NOMO-1 treated with DMSO at 0.1 percent for 48 hours (cell line): ENCODE data around the gene PLIN1.
A peak's percentile ranks its signal among the peaks of the same experiment; 100 is the strongest.

ENCODE experiments used
- DNase-seq: peaks from one replicate; lab custom pipeline; 2025; ENCODE audit not compliant: unreplicated experiment; lab: John Stamatoyannopoulos, UW

Gene PLIN1

GRCh38 chr15:89654301-89654761 is 24.8 kb downstream of the PLIN1 start:
- DNase-seq: no peak

DNA sequence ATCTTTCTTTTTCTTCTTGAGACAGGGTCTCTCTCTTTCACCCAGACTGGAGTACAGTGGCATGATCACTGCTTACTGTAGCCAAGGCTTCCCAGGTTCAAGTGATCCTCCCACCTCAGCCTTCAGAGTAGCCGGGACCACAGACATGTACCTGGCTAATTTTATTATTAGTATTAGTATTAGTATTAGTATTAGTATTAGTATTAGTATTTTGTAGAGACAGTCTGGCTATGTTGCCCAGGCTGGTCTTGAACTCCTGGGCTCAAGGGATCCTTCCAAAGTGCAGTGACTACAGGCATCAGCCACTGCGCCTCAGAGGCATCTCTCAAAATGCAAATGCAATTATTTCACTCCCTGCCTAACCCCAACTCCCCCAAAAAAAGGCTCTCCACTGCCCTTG is 25.6 kb downstream of the PLIN1 start:
- no peak for DNase-seq

DNA sequence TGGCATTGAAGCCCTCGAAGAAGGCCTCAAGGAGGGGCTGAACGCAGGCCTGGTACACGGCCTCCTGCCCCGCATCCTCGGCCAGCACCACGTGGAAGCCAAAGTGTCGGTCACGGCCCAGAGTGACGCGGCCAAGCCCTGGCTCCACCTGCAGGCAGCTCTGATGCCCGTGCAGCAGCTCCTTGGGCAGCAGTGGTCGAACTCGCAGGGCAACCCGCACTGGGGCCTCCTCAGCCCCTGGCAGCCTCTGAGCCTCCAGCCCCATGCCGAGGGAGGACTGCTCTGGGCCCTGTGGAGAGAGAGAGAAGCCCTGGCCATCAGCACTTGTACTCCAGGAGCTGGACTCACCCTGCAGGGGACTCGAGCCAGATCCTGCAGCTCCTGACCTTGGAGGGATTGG is 26.5 kb downstream of the PLIN1 start:
- DNase-seq: no peak

DNA sequence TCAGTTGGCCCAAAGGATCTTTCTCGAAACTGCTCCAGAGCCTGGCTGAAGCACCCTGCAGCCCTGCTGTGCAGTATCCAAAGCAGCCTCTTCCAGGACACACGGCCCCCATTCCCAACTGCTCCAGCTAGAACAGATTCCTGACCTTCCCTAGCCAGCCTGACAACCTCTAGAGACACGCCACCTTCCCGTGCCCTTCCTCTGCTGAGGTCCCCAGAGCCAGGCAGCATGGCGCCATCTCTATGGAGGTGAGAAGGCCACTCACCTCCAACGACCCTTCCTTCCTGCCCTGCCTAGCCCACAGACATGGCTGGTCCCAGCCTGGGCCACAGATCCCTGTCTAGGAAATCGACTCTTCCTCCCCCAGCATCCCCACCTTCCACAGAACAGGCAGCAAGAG is 27.0 kb downstream of the PLIN1 start:
- DNase-seq: no peak

- no peak for DNase-seq
These were observed 29.5 kb downstream of the PLIN1 start for GRCh38 chr15:89649716-89650115.

DNA sequence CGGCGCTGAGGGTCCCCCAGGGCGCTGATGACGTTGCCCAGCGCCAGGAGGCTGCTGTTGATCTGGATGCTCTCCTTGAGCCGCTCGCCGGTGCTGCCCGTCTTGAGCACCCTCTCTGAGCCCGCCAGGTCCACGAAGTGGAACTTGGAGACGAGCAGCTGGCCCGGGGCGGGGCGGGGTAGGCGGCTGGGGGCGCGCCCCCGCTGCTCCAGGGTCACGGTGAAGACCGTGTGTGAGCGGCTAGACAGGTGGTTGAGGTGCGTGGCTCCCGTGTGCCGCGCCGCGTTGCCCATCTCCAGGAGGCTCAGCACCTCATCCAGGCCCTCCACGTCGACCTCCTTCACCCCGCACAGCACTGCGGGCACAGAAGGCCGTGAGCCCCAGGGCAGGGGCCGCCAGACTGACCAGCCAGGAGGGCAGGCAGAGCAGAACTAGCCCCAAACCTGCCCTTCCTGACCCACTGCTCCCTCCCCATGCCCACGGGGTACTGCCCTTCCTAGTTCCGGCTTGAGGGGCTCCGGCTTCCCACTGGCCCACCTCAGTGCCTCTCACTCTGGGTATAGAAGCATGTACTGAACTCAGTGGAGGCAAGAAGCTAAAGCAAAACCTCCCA is 30.0 kb downstream of the PLIN1 start:
- DNase-seq: no peak

DNA sequence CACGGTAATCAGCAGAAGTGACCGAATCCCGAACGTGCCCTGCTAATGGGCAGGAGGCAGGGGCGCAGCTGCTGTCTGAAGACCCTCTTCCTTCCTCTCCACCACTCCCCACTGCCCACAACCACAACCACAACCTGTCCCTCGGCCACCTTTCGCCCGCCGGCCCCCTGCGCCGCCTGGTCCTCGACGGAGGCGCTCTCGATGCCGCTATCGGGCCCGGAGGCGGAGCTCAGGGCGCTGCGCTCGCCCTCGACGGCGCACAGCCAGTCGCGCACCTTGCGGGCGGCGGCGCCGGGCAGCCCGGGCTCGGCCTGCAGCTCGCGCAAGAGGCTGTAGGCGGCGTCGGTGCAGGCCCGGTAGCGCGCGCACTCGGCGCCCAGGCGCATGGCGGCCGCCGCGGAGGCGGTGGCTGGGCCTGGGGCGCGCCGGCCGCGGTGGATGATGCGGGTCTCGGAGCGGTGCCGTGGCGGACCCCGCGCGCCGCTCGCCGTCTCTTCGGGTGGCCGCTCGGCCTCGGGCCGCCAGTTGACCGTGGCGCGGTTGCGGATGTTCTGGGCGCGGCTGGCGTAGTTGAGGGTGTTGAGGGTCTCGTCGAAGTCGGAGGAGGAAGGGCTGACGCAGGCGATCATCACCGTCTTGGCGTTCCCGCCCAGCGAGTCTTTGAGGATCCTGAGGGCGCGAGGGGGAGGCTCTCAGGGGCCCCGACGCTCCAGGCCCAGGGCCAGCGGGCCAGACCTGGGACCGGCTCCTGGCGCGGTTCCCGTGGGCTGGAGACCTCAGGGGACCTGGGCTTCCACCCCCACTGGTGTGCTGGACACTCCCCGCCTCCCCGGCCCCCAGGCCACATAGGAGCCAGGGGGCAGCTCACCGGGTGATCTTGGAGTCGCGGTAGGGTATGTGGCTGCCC is 30.8 kb downstream of the PLIN1 start:
- DNase-seq: no peak

GRCh38 chr15:89647191-89647851 is 31.8 kb downstream of the PLIN1 start:
- DNase-seq: peak; percentile 11

DNA sequence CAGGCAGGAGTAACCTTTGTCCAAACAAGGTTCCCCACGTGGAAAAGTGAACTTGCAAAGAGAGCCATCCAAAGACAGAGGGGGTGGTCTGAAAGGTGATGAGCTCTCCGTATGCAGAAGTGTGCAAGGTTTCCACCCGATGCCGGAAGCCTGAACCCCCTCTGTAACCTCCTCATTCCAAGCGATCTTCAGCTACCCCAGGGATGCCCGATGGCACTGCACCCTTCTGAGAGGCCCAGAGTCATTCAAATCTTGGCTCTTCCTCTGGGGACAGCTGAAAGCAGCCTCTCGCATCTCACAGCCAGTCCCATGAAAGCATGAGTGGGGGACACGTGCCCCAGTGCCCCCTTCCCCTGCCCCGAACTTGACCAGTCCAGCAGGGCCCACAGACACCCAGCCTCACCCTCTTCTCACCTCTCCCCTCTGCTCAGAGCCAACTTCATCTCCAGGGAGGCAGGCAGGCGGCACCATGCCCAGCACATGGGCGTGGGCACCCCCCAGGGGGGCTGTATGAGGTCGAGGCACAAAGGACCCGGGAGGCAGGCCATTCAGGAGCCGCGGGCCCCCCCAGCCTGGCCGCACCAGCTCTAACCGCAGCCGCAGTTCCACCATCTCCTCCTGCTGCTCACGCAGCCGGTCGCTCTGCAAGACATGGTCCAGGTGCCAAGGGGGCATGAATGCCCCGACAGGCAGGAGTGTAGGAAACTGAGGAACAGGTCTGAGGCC is 32.6 kb downstream of the PLIN1 start:
- DNase-seq: no peak

- no peak for DNase-seq
These were observed 33.5 kb downstream of the PLIN1 start for GRCh38 chr15:89645680-89646079.

DNA sequence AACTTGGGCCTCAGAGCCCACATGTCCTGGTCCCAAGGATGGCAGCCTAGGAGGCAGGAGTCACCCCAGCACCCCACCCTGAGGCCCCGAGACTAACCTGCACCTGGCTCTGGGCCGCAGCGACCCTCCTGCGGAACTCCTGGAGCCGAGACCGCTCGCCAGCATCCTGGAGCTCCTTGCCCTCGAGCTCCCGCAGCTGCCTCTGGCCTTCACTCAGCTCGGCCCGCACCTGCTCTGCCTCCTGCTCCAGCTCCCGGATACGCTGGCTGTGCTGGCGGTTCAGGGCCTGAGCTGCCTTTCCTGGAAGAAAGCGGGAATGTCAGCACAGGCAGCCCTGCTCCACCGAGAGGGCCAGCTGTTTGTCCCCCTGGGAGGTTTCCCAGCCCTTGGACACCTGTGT is 37.1 kb downstream of the PLIN1 start:
- DNase-seq: no peak

- no peak for DNase-seq
These were observed 38.1 kb downstream of the PLIN1 start for GRCh38 chr15:89641053-89641452.

GRCh38 chr15:89640245-89640644 is 38.9 kb downstream of the PLIN1 start:
- DNase-seq: no peak

DNA sequence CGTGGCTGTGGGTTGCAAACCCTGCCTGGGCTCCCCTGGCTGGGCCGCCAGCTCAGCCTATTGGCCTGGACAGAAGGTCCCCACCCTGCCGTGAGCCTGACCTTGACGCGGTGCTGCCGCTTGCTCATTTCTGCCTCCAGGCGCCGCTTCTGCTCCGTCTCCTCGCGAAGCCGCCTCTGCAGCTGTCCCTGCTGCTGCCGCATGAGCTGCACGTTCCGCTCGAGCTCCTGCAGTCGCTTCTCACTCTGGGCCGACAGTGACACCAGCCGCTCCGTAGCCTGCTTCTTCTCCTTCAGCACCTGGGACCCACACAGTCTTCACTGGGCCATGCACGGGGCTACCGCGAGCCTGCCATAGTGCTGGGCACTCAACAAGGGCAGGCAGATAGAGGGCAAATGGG is 45.6 kb downstream of the PLIN1 start:
- no peak for DNase-seq

DNA sequence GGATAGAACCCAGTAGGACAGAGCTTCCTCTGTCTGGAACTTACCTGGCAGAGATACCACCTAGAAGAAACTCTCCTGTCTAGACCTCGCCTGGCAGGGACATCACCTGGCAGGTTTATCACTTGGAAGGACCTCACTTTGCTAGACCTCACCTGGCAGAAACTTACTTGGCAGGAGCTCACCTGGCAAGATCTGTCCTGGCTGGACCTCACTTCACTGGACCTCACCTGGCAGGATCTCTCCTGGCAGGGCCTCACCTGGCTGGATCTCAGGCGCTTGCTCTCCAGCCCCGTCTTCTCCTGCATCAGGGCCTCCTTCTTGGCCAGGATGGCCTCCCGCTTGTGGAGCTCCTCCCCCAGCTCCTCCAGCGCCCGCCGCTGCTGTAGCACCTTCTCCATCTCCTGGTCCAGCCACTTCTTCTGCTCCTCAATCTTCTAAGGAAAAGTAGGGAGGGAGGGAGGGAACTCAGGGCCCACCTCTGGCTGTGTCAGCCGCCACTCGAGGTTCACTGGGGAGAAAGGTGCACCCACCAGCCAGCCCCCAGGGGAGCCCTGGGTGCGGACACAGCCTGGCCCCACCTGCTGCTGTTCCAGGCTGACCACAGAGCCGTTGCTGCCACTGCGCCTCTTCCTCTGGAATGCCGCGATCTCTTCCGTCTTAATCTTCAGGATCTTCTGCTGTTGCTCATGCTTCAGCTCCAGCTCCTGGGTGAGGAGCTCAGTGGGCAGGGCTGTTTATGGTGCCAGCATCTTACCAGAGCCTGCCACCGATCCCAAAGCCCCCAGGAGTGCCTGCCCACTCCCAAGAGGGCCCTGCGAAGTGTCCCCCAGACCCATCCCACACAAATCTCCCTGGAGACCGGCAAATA is 46.4 kb downstream of the PLIN1 start:
- no peak for DNase-seq

GRCh38 chr15:89631902-89632264 is 47.3 kb downstream of the PLIN1 start:
- no peak for DNase-seq

- no peak for DNase-seq
These were observed 47.9 kb downstream of the PLIN1 start for GRCh38 chr15:89630974-89631901.

DNA sequence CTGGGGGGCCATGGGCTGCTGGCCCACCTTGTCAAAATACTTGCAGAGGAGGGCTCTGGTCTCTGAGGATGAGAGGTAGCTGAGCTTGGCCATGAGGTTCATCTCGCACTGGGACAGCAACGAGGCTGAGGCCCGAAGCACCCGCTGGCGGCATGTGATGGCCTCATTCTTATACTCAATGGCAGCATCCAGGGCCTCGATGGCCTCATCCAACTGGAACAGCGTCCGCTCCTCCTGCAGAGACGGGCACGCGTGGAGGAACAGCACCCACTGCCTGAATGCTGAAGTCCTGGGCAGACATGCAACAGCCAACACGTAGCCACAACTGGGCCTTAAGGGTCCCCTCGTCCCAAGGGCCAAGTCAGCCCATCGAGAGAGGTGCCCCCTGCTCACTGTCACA is 48.9 kb downstream of the PLIN1 start:
- DNase-seq: no peak

- DNase-seq: no peak
These were observed 49.3 kb downstream of the PLIN1 start for GRCh38 chr15:89629829-89630228.
